Prostate gland (tissue), 2 donors: ENCODE data around the gene NR4A2. TPM values are rescaled to one million over a fixed set of nuclear protein-coding genes. Genes with fewer than 3 reads are reported as not detected.

Source experiments
- DNase-seq: peaks from one replicate; pipeline ENCODE4 v3.0.0-alpha.2; 2019; ENCODE audit warnings: low spot score
- H3K27ac ChIP-seq, 2 donors: fragments of 200-600 bp; sonication (generic); 2 replicates each; pipeline ENCODE4 v1.5.1; 2017 to 2019
- H3K27me3 ChIP-seq: fragments of 200-600 bp; sonication (generic); replicated peaks from 2 replicates; pipeline ENCODE4 v1.5.1; 2019; ENCODE audit not compliant: insufficient read depth
- H3K36me3 ChIP-seq, 2 donors: fragments of 200-600 bp; sonication (generic); 1 replicate in 1 of 2; 2 replicates in 1 of 2; pipeline versions ENCODE4 v1.5.1 to v1.8.1; 2017 to 2019
- H3K4me1 ChIP-seq: fragments of 200-600 bp; sonication (generic); replicated peaks from 2 replicates; pipeline ENCODE4 v1.5.1; 2019
- H3K4me3 ChIP-seq, 2 donors: fragments of 200-600 bp; sonication (generic); 2 replicates each; pipeline ENCODE4 v1.5.1; 2017 to 2019
- H3K9me3 ChIP-seq: fragments of 200-600 bp; sonication (generic); 2 replicates; pipeline ENCODE4 v1.5.1; 2017
- CTCF ChIP-seq, 4 experiments: fragments of 200-600 bp in 2 of 4; fragments of 450-650 bp in 2 of 4; sonication (generic) in 2 of 4; IDR thresholded peaks; 1 replicate in 3 of 4; 2 replicates in 1 of 4; pipeline ENCODE4 v1.5.1; 2016 to 2019; ENCODE audit warnings: antibody characterized with exemption in 4 of 4, mild to moderate bottlenecking in 2 of 4, moderate library complexity in 2 of 4
- POLR2A ChIP-seq: fragments of 450-650 bp; IDR thresholded peaks from one replicate; pipeline ENCODE4 v1.6.1; 2016; ENCODE audit warnings: antibody characterized with exemption, mild to moderate bottlenecking
- POLR2AphosphoS5 ChIP-seq: sonication (generic); formaldehyde crosslinking; IDR thresholded peaks from one replicate; pipeline ENCODE4 v1.6.1; 2017; ENCODE audit warnings: antibody characterized with exemption
- WGBS: methylation state at CpG from one replicate; pipeline ENCODE4 v1.1.5; 2018; 5-methylcytosine and 5-hydroxymethylcytosine counted together
- intact Hi-C: fragments of 100-400 bp; cut with DNase I; formaldehyde crosslinking; loops from one replicate; pipeline ENCODE4 v1.14.2; 2022
- total RNA-seq, 2 donors: library from RNA; depleted of rRNA; stranded (reverse); fragments of >200 nt; gene quantifications; one replicate each; pipeline ENCODE4 v1.1.0, GENCODE V29; 2016

NR4A2 gene
- total RNA-seq, 2 donors from 2014 or later, result 2.3 to 4.5 TPM

- DNase-seq, result no peak
- Histone ChIP-seq H3K9me3 (no peaks in the 10 kb centered on the region), H3K4me3 (no peak overlapping the region), H3K27me3 (no peaks in the 10 kb centered on the region), H3K36me3 (no peaks in the 10 kb centered on the region), H3K27ac (no peak overlapping the region), H3K4me1 (no peaks in the 10 kb centered on the region)
- TF ChIP-seq POLR2AphosphoS5 (no peak), CTCF (IDR thresholded peaks at IDR 0.05) (no peak), POLR2A (no peak)
- intact Hi-C loops, result no loop called here
These were observed 30.6 kb upstream of the NR4A2 start for GRCh38 chr2:156363141-156363540.

- no peak for DNase-seq
- intact Hi-C loops, result no loop called here
- no peaks in the 10 kb centered on the region for H3K27me3 ChIP-seq
- no peaks in the 10 kb centered on the region for H3K36me3 ChIP-seq
- no peak for TF ChIP-seq CTCF (IDR thresholded peaks at IDR 0.05)
- no peak for TF ChIP-seq POLR2A
- no peak for TF ChIP-seq POLR2AphosphoS5
- no peak overlapping the region for H3K4me3 ChIP-seq
- H3K9me3 ChIP-seq, result no peaks in the 10 kb centered on the region
- no peak overlapping the region for H3K27ac ChIP-seq
- H3K4me1 ChIP-seq, result no peaks in the 10 kb centered on the region
- 96% methylated on average over 3 of the region's 3 CpGs for WGBS
These were observed 23.7 kb upstream of the NR4A2 start for GRCh38 chr2:156356014-156356754.

- H3K4me1 ChIP-seq, result no peaks in the 10 kb centered on the region
- 86% methylated on average over 1 of the region's 1 CpG for WGBS
- H3K27ac ChIP-seq, result no peak overlapping the region
- H3K4me3 ChIP-seq, result no peak overlapping the region
- H3K36me3 ChIP-seq, result no peaks in the 10 kb centered on the region
- TF ChIP-seq POLR2A (no peak), CTCF (IDR thresholded peaks at IDR 0.05) (no peak), POLR2AphosphoS5 (no peak)
- no peak for DNase-seq
- intact Hi-C loops, result no loop called here
- no peaks in the 10 kb centered on the region for H3K27me3 ChIP-seq
- H3K9me3 ChIP-seq, result no peaks in the 10 kb centered on the region
These were observed 20.4 kb upstream of the NR4A2 start for GRCh38 chr2:156352911-156353310.

- Histone ChIP-seq H3K9me3 (no peaks in the 10 kb centered on the region), H3K4me1 (no peaks in the 10 kb centered on the region), H3K27me3 (no peaks in the 10 kb centered on the region), H3K4me3 (no peak overlapping the region), H3K36me3 (no peaks in the 10 kb centered on the region), H3K27ac (no peak overlapping the region)
- WGBS, result 76% methylated on average over 7 of the region's 7 CpGs
- no peak for TF ChIP-seq POLR2AphosphoS5
- DNase-seq, result no peak
- intact Hi-C loops, result no loop called here
These were observed 18.0 kb upstream of the NR4A2 start for GRCh38 chr2:156350374-156351142.

GRCh38 chr2:156349605-156350004, 17.1 kb upstream of the NR4A2 start:
- Histone ChIP-seq H3K4me1 (no peaks in the 10 kb centered on the region), H3K9me3 (no peaks in the 10 kb centered on the region), H3K27me3 (no peaks in the 10 kb centered on the region), H3K27ac (no peak overlapping the region), H3K36me3 (no peaks in the 10 kb centered on the region), H3K4me3 (no peak overlapping the region)
- TF ChIP-seq POLR2A (no peak), POLR2AphosphoS5 (no peak), CTCF (IDR thresholded peaks at IDR 0.05) (no peak)
- no peak for DNase-seq
- intact Hi-C loops, result no loop called here
